Fibroblast of gingiva (primary cell): Measurements from ENCODE around the gene TRIM27.
"Not testable (repeated sequence)": the region's sequence is repeated elsewhere in the genome, so short reads cannot be mapped to it uniquely, and the experiment has no call there.

Source experiments
- DNase-seq: peaks from one replicate; pipeline ENCODE4 v3.0.0-alpha.2; 2011; ENCODE audit warnings: low read depth

TRIM27 gene, protein sequence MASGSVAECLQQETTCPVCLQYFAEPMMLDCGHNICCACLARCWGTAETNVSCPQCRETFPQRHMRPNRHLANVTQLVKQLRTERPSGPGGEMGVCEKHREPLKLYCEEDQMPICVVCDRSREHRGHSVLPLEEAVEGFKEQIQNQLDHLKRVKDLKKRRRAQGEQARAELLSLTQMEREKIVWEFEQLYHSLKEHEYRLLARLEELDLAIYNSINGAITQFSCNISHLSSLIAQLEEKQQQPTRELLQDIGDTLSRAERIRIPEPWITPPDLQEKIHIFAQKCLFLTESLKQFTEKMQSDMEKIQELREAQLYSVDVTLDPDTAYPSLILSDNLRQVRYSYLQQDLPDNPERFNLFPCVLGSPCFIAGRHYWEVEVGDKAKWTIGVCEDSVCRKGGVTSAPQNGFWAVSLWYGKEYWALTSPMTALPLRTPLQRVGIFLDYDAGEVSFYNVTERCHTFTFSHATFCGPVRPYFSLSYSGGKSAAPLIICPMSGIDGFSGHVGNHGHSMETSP

GRCh38 chr6:28923318-28924102 lies at the start of gene TRIM27:
Gene TRIM27 (minus strand): TSS chr6:28923985. CDS start chr6:28923632, 353 bp downstream.
- DNase-seq: peak; percentile 85

DNA sequence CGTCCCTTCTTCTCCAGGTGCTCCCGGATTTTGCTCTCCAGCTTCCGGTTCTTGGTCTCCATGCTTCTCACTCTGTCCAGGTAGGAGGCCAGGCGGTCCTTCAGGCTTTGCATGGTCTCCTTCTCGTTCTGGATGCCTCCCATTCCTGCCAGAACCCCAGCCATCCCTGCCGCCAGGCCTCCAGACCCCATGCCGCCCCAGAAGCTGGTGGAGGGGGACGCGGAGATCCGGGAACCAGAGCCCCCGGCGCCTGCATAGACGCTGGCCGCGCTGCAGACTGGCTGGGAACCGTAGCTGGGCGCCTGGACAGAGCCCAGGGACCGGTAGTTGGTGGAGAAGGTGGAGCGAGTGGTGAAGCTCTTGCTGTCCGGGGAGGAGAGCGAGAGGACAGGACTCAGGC lies 46.3 kb upstream of the TRIM27 start:
- not testable (repeated sequence) for DNase-seq

DNA sequence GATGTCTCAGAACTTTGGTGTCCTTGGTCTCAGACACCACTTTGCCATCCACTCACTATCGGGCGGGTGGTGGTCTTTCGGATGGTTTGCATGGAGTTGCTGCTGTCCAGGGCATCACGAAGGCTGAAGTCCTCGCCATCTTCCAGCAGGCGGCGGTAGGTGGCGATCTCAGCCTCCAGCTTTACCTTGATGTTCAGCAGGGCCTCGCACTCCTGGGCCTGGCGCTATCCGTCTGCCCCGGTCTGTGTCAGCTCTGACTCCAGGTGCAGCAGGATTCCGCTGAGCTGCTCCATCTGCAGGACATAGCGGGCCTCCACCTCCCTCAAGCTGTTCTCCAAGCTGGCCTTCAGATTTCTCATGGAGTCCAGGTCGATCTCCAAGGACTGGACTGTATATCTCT lies 45.3 kb upstream of the TRIM27 start:
- no peak for DNase-seq

DNA sequence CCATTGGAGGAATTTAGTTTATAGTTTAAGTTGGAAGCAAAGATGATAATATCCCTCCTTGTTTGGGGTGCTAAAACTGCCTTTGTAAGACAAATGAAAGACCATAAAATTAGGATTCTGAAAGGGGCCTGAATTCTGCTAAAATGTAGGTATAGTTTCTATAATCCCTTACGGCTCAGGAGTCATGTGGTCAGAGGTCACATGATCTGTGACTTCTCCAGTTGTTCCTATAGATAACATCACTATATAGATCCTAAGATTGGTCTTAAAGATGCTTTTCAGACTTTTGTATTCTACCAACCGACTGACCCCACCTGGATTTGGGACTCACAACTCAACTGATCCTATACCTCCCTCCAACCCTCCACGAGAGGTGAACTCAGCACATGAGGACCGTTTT lies 44.7 kb upstream of the TRIM27 start:
- no peak for DNase-seq

GRCh38 chr6:28965706-28966105 lies 41.9 kb upstream of the TRIM27 start:
- no peak for DNase-seq

DNA sequence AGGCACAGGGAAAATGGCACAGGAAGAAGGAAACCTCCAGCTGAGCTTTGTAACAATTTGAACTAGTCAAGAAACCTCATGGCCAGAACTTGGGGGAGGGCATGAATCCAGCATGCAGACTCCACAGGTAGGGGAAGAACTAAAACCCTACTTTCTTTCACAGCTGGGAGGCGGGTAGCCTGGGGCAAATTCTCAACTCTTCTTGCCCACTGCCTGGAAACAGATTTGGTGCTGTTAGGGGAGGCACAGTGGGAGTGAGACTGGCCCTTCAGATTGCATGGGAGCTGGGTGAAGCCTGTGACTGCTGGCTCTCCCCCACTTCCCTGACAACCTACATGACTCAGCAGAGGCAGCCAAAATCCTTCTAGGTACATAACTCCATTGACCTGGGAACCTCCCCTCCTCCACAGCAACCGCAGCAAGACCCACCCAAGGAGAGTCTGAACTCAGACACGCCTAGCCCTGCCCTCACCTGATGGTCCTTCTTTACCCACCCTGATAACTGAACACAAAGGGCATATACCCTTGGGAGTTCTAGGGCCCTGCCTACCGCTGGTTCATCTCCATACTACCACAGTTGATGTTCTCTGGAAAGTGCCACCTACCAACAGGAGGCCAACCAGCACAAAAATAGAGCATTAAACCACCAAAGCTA lies 37.2 kb upstream of the TRIM27 start:
- DNase-seq: no peak

- not testable (repeated sequence) for DNase-seq
Measured at GRCh38 chr6:28958561-28959243, 34.9 kb upstream of the TRIM27 start.

- DNase-seq: not testable (repeated sequence)
Measured at GRCh38 chr6:28957795-28958314, 34.1 kb upstream of the TRIM27 start.

GRCh38 chr6:28956331-28956730 lies 32.5 kb upstream of the TRIM27 start:
- no peak for DNase-seq

DNA sequence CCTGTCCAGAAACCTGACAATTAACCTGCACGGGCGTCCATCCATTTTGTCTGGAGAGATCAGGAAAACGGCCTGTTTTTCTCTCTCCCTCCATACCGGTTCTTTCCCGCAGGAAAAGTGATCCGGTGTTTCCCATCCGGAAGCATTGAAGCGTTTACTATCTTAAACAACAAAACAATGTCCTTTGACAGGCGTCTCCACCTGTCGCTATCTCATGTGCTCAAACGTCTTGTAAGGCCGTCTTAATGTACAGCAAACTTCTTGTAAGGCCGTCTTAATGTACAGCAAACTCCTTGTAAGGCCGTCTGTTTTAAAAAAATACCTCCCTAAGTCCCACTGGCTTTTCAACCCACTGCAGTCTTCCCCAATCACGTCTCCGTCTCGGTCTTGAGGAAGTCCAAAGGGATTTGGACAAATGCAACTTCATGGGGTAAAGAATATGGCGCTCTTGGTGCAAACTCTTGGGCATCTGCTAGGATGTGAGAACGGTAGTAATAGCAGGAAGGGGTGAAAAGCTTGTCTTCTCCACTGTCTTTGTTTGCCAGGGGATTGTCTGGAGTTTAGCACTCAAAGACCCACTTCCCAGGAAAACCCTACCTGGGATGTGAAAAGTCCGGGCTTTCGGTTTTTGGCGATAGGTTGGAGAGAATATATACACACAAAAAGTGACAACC lies 29.9 kb upstream of the TRIM27 start:
- peak; percentile 10 for DNase-seq

GRCh38 chr6:28953039-28953584 lies 29.3 kb upstream of the TRIM27 start:
- peak; percentile 61 for DNase-seq

- not testable (repeated sequence) for DNase-seq
Measured at GRCh38 chr6:28949656-28950195, 25.9 kb upstream of the TRIM27 start.

DNA sequence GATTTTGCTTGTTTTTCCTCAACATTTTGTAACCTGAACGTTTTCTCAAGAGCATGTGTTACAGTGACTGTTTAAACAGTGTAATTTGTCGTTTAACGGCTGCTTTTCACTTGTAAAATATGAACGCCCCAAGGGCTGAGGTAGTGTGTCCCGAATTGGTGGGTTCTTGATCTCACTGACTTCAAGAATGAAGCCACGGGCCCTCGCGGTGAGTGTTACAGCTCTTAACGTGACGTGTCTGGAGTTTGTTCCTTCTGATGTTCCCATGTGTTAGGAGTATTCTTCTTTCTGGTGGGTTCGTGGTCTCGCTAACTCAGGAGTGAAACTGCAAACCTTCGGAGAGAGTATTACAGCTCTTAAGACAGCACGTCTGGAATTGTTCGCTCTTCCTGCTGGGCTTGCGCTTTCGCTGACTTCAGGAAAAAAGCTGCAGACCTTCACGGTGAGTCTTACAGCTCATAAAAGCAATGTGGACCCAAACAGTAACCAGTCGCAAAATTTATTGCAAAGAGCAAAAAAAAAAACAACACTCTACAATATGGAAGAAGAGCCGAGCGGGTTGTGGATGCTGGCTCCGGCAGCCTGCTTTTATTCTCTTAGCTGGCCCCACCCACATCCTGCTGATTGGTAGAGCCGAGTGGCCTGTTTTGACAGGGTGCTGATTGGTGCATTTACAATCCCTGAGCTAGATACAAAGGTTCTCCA lies 25.1 kb upstream of the TRIM27 start:
- no peak for DNase-seq

DNA sequence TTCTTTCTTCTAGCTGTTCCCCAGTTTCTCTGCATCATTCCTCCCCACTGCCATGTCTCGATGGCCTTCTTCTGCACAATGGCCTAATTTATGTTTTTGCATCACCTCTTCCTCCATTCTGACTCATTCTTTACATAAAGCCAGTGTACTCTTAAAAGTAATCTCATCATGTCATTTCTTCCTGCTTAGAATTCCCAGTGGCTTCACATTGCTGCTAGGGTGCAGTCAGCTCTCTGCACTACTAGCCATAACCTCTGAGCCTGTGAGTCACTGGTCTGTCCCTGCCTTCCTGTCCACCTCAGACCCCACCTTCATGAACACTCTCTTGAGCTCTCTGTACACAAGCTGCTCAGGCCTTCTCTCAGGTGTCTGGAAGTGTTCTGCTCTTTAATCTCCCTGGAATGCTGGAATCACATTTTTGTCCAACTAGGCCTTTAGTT lies 24.1 kb upstream of the TRIM27 start:
- no peak for DNase-seq

DNA sequence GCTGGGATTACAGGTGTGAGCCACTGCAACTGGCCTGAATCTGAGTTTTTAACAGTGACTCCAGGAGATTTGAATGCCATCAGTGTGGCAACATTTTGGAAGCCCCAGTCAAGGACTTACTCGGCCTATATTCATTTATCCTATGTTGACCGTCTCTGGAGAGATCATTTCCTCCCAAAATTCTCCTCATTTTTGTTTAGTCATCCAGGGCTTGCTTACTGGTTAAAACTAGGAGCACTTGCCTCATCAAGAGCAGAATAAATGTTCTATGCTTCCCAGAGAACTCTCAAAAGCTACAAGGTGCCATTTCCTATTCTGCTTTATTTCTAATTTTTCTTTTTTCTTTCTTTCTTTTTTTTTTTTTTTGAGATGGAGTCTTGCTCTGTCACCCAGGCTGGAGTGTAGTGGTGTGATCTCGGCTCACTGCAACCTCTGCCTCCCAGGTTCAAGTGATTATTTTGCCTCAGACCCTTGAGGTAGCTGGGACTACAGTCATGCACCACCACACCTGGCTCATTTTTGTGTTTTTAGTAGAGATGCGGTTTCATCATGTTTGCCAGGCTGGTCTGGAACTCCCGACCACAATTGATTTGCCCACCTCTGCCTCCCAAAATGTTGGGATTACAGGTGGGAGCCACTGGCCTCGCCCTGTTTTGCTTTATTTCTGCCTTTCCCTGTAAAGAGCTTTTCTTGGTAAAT lies 23.4 kb upstream of the TRIM27 start:
- DNase-seq: no peak

DNA sequence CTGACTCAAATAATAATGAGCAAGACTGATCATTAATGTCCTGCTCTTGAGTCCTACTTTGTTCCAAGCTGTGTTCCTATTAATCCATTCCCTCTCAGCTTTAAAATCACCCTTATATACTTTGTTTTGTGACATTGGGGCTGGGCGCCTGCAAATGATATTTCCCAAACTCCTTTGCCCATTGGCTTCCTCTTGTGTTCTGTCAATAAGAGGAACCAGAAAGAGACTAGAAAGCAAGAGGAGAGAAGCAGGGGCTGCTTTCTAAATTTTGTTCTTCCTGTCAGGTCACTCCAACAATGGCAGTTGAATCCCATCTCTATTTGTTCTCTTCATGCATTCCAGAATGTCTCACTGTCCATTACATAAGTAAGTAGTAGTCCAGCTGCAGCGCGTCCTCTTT lies 21.6 kb upstream of the TRIM27 start:
- no peak for DNase-seq

GRCh38 chr6:28944412-28944865 lies 20.7 kb upstream of the TRIM27 start:
- peak; percentile 82 for DNase-seq

GRCh38 chr6:28943557-28944411 lies 20.0 kb upstream of the TRIM27 start:
- DNase-seq: peak; percentile 75
